ENCODE results near the gene CHCHD1. TPM values are rescaled to one million over a fixed set of nuclear protein-coding genes. Genes with fewer than 3 reads are reported as not detected.

CHCHD1 gene
- total RNA-seq, 1 donor from 2014 or later = 19.4 TPM

DNA sequence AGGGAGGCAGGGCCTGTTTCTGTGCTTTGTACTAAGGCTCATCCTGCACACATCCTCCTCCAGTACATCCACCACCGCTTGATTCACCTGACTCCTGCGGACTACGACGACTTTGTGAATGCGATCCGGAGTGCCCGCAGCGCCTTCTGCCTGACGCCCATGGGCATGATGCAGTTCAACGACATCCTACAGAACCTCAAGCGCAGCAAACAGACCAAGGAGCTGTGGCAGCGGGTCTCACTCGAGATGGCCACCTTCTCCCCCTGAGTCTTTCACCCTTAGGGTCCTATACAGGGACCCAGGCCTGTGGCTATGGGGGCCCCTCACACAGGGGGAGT lies 19.4 kb downstream of the CHCHD1 start:
- Histone ChIP-seq H3K4me1 (no peaks in the 10 kb centered on the region), H3K4me3 (no peak overlapping the region), H3K27ac (no peak overlapping the region), H3K36me3 (peaks cover 98% of the 10 kb centered on the region), H3K27me3 (no peaks in the 10 kb centered on the region), H3K9me3 (no peaks in the 10 kb centered on the region)
- ATAC-seq (no peak), DNase-seq (no peak)
- intact Hi-C loops (cut with DNase I) = no loop called here
- TF ChIP-seq, protein P1, sequence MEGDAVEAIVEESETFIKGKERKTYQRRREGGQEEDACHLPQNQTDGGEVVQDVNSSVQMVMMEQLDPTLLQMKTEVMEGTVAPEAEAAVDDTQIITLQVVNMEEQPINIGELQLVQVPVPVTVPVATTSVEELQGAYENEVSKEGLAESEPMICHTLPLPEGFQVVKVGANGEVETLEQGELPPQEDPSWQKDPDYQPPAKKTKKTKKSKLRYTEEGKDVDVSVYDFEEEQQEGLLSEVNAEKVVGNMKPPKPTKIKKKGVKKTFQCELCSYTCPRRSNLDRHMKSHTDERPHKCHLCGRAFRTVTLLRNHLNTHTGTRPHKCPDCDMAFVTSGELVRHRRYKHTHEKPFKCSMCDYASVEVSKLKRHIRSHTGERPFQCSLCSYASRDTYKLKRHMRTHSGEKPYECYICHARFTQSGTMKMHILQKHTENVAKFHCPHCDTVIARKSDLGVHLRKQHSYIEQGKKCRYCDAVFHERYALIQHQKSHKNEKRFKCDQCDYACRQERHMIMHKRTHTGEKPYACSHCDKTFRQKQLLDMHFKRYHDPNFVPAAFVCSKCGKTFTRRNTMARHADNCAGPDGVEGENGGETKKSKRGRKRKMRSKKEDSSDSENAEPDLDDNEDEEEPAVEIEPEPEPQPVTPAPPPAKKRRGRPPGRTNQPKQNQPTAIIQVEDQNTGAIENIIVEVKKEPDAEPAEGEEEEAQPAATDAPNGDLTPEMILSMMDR (IDR thresholded peaks at IDR 0.05) = no peak

- intact Hi-C loops (cut with DNase I) = no loop called here
- Histone ChIP-seq H3K27me3 (no peaks in the 10 kb centered on the region), H3K9me3 (no peaks in the 10 kb centered on the region), H3K27ac (no peak overlapping the region), H3K4me3 (no peak overlapping the region), H3K4me1 (peaks cover 3% of the 10 kb centered on the region), H3K36me3 (peaks cover 98% of the 10 kb centered on the region)
- no peak for ATAC-seq
- TF ChIP-seq, protein P1 (IDR thresholded peaks at IDR 0.05) = no peak
- no peak for DNase-seq
Observed at GRCh38 chr10:73802276-73802991, 20.6 kb downstream of the CHCHD1 start.

GRCh38 chr10:73803680-73804286 lies 21.9 kb downstream of the CHCHD1 start:
- TF ChIP-seq, protein P1 (IDR thresholded peaks at IDR 0.05) = no peak
- Histone ChIP-seq H3K4me1 (peaks cover 4% of the 10 kb centered on the region), H3K27me3 (no peaks in the 10 kb centered on the region), H3K4me3 (no peak overlapping the region), H3K9me3 (no peaks in the 10 kb centered on the region), H3K36me3 (peaks cover 95% of the 10 kb centered on the region), H3K27ac (no peak overlapping the region)
- intact Hi-C loops (cut with DNase I) = no loop called here
- no peak for DNase-seq
- no peak for ATAC-seq

- H3K4me1 ChIP-seq = peaks cover 13% of the 10 kb centered on the region
- DNase-seq (peak; percentile 47), ATAC-seq (no peak)
- intact Hi-C loops (cut with DNase I) = no loop called here
- TF ChIP-seq, protein P1 (IDR thresholded peaks at IDR 0.05) = no peak
- H3K4me3 ChIP-seq = no peak overlapping the region
- no peak overlapping the region for H3K27ac ChIP-seq
- no peaks in the 10 kb centered on the region for H3K27me3 ChIP-seq
- peaks cover 70% of the 10 kb centered on the region for H3K36me3 ChIP-seq
- no peaks in the 10 kb centered on the region for H3K9me3 ChIP-seq
Observed at GRCh38 chr10:73806176-73806950, 24.5 kb downstream of the CHCHD1 start.

DNA sequence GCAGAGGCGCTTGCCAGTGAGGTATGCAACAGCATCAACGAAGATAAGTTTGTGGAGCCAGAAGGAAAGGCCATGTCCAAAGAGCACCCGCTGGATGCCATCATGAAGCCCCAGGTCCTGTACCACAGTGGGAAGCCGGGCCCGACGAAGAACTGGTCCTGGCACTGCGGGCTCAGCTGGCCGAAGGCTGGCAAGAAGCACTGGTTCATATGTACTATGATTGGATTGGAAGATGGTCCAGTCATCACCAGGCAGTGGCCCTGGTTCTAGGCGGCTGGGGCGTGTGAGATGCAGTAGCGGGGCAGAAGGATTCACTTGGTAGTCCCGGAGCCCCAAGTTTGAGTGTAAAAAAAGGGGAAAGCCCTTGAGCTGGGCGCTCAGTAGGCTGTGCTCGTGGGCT lies 25.6 kb downstream of the CHCHD1 start:
- H3K9me3 ChIP-seq = no peaks in the 10 kb centered on the region
- no peak overlapping the region for H3K27ac ChIP-seq
- H3K36me3 ChIP-seq = peaks cover 59% of the 10 kb centered on the region
- H3K4me3 ChIP-seq = no peak overlapping the region
- intact Hi-C loops (cut with DNase I) = no loop called here
- no peak for ATAC-seq
- H3K4me1 ChIP-seq = peaks cover 13% of the 10 kb centered on the region
- peak; percentile 52 for DNase-seq
- no peaks in the 10 kb centered on the region for H3K27me3 ChIP-seq
- TF ChIP-seq, protein P1 (IDR thresholded peaks at IDR 0.05) = no peak

Data from upper lobe of right lung (tissue), 1 donor.